ENCODE data around the gene ANKRD63. TPM values are rescaled to one million over a fixed set of nuclear protein-coding genes. Genes with fewer than 3 reads are reported as not detected.
A peak's percentile ranks its signal among the peaks of the same experiment; 100 is the strongest.

ANKRD63 gene
- total and polyA plus RNA-seq, 2 donors (not counting 1 experiment from before 2014, with no cell fraction given) = not detected

DNA sequence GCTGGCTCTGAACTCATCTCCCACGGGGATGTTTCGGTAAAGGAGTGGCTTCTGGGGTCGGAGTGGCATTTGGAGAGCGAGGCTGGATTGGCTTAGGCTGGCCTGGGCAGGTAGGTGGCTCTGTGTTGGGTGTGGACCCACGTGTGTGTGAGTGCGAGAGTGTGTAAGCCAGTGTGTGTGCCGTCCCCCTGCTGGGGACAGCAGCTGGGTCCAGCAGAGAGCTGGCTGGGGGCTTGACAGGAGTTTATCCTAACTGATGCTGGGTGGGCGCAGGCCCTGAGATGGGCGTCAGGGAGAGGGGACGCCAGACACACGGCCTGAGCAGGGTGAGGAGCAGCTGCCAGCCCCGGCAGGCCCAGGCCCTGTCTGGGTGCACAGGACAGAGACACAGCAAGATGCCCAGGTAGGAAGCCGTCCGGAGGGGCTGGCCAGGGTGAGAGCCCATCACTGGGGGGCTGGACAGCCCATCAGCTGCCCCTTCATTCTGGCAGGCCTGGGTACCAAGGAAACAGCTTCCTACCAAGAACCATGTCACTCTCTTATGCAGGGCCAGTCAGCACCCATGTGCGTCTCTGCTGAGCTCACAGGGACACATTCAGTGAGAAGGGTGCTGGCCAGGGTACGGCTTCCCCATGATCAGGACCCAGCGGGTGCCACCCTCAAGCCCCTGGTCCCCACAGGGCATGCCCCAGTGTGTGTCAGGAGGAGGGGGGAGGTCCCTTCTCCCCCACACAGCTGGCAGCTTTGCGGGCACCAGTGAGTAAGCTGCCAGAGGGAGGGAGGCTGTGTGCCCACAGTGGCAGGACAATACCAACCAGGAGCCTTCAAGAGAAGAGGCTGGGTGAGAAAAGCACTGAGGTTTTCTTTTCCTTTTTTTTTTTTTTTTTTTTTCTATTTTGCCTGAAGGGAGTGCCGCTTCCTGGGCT, 42.9 kb downstream of the ANKRD63 start:
- Histone ChIP-seq H3K79me2 (ENCODE audit: control insufficient read depth, insufficient read depth, low read length) (no peaks in the 10 kb centered on the region), H3K9me3 (ENCODE audit: control insufficient read depth, insufficient read depth, low read depth, low read length) (no peaks in the 10 kb centered on the region), H3K27me3 (ENCODE audit: control insufficient read depth, insufficient read depth, low read length) (peaks cover 4% of the 10 kb centered on the region), H2AFZ (ENCODE audit: low read length) (no peak overlapping the region), H3K9ac (ENCODE audit: insufficient read depth, low read length) (no peak overlapping the region), H3K4me1 (ENCODE audit: control insufficient read depth, extremely low read depth, insufficient read depth, low read length) (peaks cover 4% of the 10 kb centered on the region), H3K4me3 (replicated peaks in 1 of 4; ENCODE audit: control extremely low read depth in 1 of 4, insufficient read depth in 1 of 4, low read depth in 3 of 4, low read length in 4 of 4) (no peak overlapping the region), H3K4me2 (ENCODE audit: extremely low read depth, insufficient read depth, low read length) (peak overlapping the region; percentile 85), H3K27ac (ENCODE audit: insufficient read depth, low read length) (no peak overlapping the region), H4K20me1 (ENCODE audit: control insufficient read depth, extremely low read depth, insufficient read depth, low read length) (no peaks in the 10 kb centered on the region), H3K36me3 (ENCODE audit: control insufficient read depth, insufficient read depth, low read length) (no peaks in the 10 kb centered on the region)
- DNase-seq (ENCODE audit: low read depth in 2 of 2) = no peak
- TF ChIP-seq EZH2 (IDR thresholded peaks at IDR 0.05; ENCODE audit: low read length, missing control alignments) = no peak

- TF ChIP-seq EZH2 (IDR thresholded peaks at IDR 0.05; ENCODE audit: low read length, missing control alignments) (no peak), CTCF (conservative IDR thresholded peaks at IDR 0.05 in 1 of 2, IDR thresholded peaks at IDR 0.05 in 1 of 2; ENCODE audit: low read depth in 1 of 2, low read length in 2 of 2) (no peak)
- no peak overlapping the region for H2AFZ ChIP-seq (ENCODE audit: low read length)
- peaks cover 4% of the 10 kb centered on the region for H3K27me3 ChIP-seq (ENCODE audit: control insufficient read depth, insufficient read depth, low read length)
- H3K36me3 ChIP-seq (ENCODE audit: control insufficient read depth, insufficient read depth, low read length) = no peaks in the 10 kb centered on the region
- peaks cover 4% of the 10 kb centered on the region for H3K4me1 ChIP-seq (ENCODE audit: control insufficient read depth, extremely low read depth, insufficient read depth, low read length)
- no peaks in the 10 kb centered on the region for H3K9me3 ChIP-seq (ENCODE audit: control insufficient read depth, insufficient read depth, low read depth, low read length)
- H3K4me3 ChIP-seq (replicated peaks in 1 of 4; ENCODE audit: control extremely low read depth in 1 of 4, insufficient read depth in 1 of 4, low read depth in 3 of 4, low read length in 4 of 4) = peak overlapping the region; percentile 14 to 44 (median 36)
- H3K79me2 ChIP-seq (ENCODE audit: control insufficient read depth, insufficient read depth, low read length) = no peaks in the 10 kb centered on the region
- peak overlapping the region; percentile 85 for H3K4me2 ChIP-seq (ENCODE audit: extremely low read depth, insufficient read depth, low read length)
- DNase-seq (ENCODE audit: low read depth in 2 of 2) = no peak
- H4K20me1 ChIP-seq (ENCODE audit: control insufficient read depth, extremely low read depth, insufficient read depth, low read length) = no peaks in the 10 kb centered on the region
- no peak overlapping the region for H3K9ac ChIP-seq (ENCODE audit: insufficient read depth, low read length)
- no peak overlapping the region for H3K27ac ChIP-seq (ENCODE audit: insufficient read depth, low read length)
Observed at GRCh38 chr15:40239404-40239692, 43.5 kb downstream of the ANKRD63 start.

- Histone ChIP-seq H3K4me2 (ENCODE audit: extremely low read depth, insufficient read depth, low read length) (peak within 1 kb of the TSS; percentile 85), H3K36me3 (ENCODE audit: control insufficient read depth, insufficient read depth, low read length) (no peaks in the 10 kb centered on the region), H3K9ac (ENCODE audit: insufficient read depth, low read length) (peak within 1 kb of the TSS; percentile 39), H3K27me3 (ENCODE audit: control insufficient read depth, insufficient read depth, low read length) (peaks cover 4% of the 10 kb centered on the region), H3K4me1 (ENCODE audit: control insufficient read depth, extremely low read depth, insufficient read depth, low read length) (peaks cover 4% of the 10 kb centered on the region), H4K20me1 (ENCODE audit: control insufficient read depth, extremely low read depth, insufficient read depth, low read length) (no peaks in the 10 kb centered on the region), H2AFZ (ENCODE audit: low read length) (peak within 1 kb of the TSS; percentile 49), H3K79me2 (ENCODE audit: control insufficient read depth, insufficient read depth, low read length) (no peaks in the 10 kb centered on the region), H3K9me3 (ENCODE audit: control insufficient read depth, insufficient read depth, low read depth, low read length) (no peaks in the 10 kb centered on the region), H3K27ac (ENCODE audit: insufficient read depth, low read length) (no peak within 1 kb of the TSS), H3K4me3 (replicated peaks in 1 of 4; ENCODE audit: control extremely low read depth in 1 of 4, insufficient read depth in 1 of 4, low read depth in 3 of 4, low read length in 4 of 4) (peak within 1 kb of the TSS; percentile 30 to 44 (median 38))
- peak in 1 of 2 donors; percentile 64 for DNase-seq (ENCODE audit: low read depth in 2 of 2)
- no peak for TF ChIP-seq CTCF (conservative IDR thresholded peaks at IDR 0.05 in 1 of 2, IDR thresholded peaks at IDR 0.05 in 1 of 2; ENCODE audit: low read depth in 1 of 2, low read length in 2 of 2)
- TF ChIP-seq EZH2 (IDR thresholded peaks at IDR 0.05; ENCODE audit: low read length, missing control alignments) = no peak
Observed at GRCh38 chr15:40238532-40239403, 44.1 kb downstream of the ANKRD63 start, which contains the start of gene PAK6. TSS of gene PAK6 (plus strand) at chr15:40239063. CDS start at chr15:40264786, 25,723 bp downstream.

Data from fibroblast of lung (primary cell).